K562 (cell line): ENCODE results near the gene PPP1R12B.
"Not testable (repeated sequence)": the region's sequence is repeated elsewhere in the genome, so short reads cannot be mapped to it uniquely, and the experiment has no call there.

Source experiments
- CHD4 ChIP-seq: fragments of 200-600 bp; sonication (generic); IDR thresholded peaks from 3 replicates; pipeline ENCODE4 v1.6.1; 2012; ENCODE audit warnings: low read depth, mild to moderate bottlenecking, mixed read lengths, low read length, inconsistent platforms; ENCODE audit not compliant: insufficient read depth, insufficient replicate concordance, poor library complexity, severe bottlenecking
- HLTF ChIP-seq: fragments of 450-650 bp; IDR thresholded peaks from 2 replicates; pipeline ENCODE4 v1.6.1; 2016
- LARP7 ChIP-seq: fragments of 450-650 bp; IDR thresholded peaks from 2 replicates; pipeline ENCODE4 v1.6.1; 2016
- MXI1 ChIP-seq: IDR thresholded peaks from 2 replicates; pipeline ENCODE4 v1.6.1; 2011; ENCODE audit warnings: low read depth, mild to moderate bottlenecking, improper control_type of control experiment, low read length
- POLR2AphosphoS5 ChIP-seq: IDR thresholded peaks from 2 replicates; pipeline ENCODE4 v1.6.1; 2011; ENCODE audit warnings: mild to moderate bottlenecking, low read depth, low read length, moderate library complexity; ENCODE audit not compliant: control insufficient read depth, insufficient read depth
- SRSF9 ChIP-seq: fragments of 200-400 bp; formaldehyde crosslinking; IDR thresholded peaks from 2 replicates; pipeline ENCODE4 v1.6.1; 2017; ENCODE audit warnings: low read depth, low read length, borderline replicate concordance
- ZNF586 ChIP-seq: fragments of 450-650 bp; formaldehyde crosslinking; conservative IDR thresholded peaks from 2 replicates; pipeline ENCODE4 v1.4.0; 2020; ENCODE audit warnings: mild to moderate bottlenecking, moderate library complexity
- ZNF76 ChIP-seq: fragments of 250-450 bp; sonication (Bioruptor Pico); IDR thresholded peaks from 2 replicates; pipeline ENCODE4 v1.4.0; 2020; ENCODE audit warnings: mild to moderate bottlenecking, moderate library complexity, borderline replicate concordance
- TF ChIP-seq, protein P1 (sequence below), 2 experiments: IDR thresholded peaks in 1 of 2; conservative IDR thresholded peaks in 1 of 2; 2 replicates each; pipeline ENCODE4 v1.6.1; 2016; ENCODE audit warnings: low read depth in 2 of 2, mild to moderate bottlenecking in 1 of 2, missing compliant biosample characterization in 1 of 2, missing genetic modification characterization in 1 of 2, moderate library complexity in 1 of 2
- TF ChIP-seq, protein P2 (sequence below), 2 experiments: fragments of 450-650 bp in 1 of 2; sonication (generic) in 1 of 2; formaldehyde crosslinking in 1 of 2; IDR thresholded peaks; 2 replicates each; pipeline versions ENCODE4 v1.7.1 to v1.9.0; 2016 to 2022; ENCODE audit warnings: inconsistent platforms in 1 of 2, mild to moderate bottlenecking in 1 of 2, missing genetic modification reagents in 1 of 2

DNA sequence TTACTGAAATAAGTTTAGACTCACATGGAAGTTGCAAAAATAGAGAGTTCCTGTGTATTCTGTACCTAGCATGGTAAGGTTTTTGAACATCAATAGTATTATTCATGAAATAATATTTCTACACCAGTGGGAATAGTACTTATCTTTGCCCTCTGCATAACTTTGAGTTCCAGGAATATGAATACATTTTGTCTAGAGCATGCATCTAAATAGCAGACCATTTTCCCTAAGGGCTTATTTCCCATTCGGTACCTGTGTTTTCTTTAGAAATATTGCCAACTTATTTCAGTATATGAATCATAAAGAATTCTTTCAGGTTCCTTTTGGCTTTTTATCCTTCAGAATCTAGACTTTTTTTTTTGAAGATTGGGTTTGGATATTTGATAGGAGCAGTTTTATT is 81.6 kb downstream of the PPP1R12B start:
- TF ChIP-seq POLR2AphosphoS5; LARP7; ZNF586 (CRISPR knock-in tag); ZNF76; HLTF; SRSF9; CHD4; MXI1: not testable (repeated sequence)
- TF ChIP-seq, protein P1, sequence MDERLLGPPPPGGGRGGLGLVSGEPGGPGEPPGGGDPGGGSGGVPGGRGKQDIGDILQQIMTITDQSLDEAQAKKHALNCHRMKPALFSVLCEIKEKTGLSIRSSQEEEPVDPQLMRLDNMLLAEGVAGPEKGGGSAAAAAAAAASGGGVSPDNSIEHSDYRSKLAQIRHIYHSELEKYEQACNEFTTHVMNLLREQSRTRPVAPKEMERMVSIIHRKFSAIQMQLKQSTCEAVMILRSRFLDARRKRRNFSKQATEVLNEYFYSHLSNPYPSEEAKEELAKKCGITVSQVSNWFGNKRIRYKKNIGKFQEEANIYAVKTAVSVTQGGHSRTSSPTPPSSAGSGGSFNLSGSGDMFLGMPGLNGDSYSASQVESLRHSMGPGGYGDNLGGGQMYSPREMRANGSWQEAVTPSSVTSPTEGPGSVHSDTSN (CRISPR knock-in tag; IDR thresholded peaks at IDR 0.05; ENCODE audit: low read depth): not testable (repeated sequence)
- TF ChIP-seq, protein P1 (tag; conservative IDR thresholded peaks at IDR 0.05; ENCODE audit: low read depth): not testable (repeated sequence)
- TF ChIP-seq, protein P2, sequence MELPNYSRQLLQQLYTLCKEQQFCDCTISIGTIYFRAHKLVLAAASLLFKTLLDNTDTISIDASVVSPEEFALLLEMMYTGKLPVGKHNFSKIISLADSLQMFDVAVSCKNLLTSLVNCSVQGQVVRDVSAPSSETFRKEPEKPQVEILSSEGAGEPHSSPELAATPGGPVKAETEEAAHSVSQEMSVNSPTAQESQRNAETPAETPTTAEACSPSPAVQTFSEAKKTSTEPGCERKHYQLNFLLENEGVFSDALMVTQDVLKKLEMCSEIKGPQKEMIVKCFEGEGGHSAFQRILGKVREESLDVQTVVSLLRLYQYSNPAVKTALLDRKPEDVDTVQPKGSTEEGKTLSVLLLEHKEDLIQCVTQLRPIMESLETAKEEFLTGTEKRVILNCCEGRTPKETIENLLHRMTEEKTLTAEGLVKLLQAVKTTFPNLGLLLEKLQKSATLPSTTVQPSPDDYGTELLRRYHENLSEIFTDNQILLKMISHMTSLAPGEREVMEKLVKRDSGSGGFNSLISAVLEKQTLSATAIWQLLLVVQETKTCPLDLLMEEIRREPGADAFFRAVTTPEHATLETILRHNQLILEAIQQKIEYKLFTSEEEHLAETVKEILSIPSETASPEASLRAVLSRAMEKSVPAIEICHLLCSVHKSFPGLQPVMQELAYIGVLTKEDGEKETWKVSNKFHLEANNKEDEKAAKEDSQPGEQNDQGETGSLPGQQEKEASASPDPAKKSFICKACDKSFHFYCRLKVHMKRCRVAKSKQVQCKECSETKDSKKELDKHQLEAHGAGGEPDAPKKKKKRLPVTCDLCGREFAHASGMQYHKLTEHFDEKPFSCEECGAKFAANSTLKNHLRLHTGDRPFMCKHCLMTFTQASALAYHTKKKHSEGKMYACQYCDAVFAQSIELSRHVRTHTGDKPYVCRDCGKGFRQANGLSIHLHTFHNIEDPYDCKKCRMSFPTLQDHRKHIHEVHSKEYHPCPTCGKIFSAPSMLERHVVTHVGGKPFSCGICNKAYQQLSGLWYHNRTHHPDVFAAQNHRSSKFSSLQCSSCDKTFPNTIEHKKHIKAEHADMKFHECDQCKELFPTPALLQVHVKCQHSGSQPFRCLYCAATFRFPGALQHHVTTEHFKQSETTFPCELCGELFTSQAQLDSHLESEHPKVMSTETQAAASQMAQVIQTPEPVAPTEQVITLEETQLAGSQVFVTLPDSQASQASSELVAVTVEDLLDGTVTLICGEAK (IDR thresholded peaks at IDR 0.05): not testable (repeated sequence)
- TF ChIP-seq, protein P2 (CRISPR knock-in tag; IDR thresholded peaks at IDR 0.05): not testable (repeated sequence)
